K562 (cell line): Measurements from ENCODE around the gene TREH. TPM values are rescaled to one million over a fixed set of nuclear protein-coding genes. Genes with fewer than 3 reads are reported as not detected.

Experiments used
- CCNT2 ChIP-seq: IDR thresholded peaks from 2 replicates; pipeline ENCODE4 v1.6.1; 2011; ENCODE audit warnings: borderline replicate concordance, low read depth, mild to moderate bottlenecking, moderate library complexity, mixed read lengths, low read length; ENCODE audit not compliant: insufficient read length; ENCODE audit errors: extremely low read depth
- CREM ChIP-seq: IDR thresholded peaks from 2 replicates; pipeline ENCODE4 v1.6.1; 2014; ENCODE audit warnings: antibody characterized with exemption, low read depth
- ELF2 ChIP-seq: fragments of 250-450 bp; sonication (Bioruptor Pico); IDR thresholded peaks from 2 replicates; pipeline ENCODE4 v1.5.0; 2021; ENCODE audit warnings: mild to moderate bottlenecking
- ETV5 ChIP-seq: sonication (generic); formaldehyde crosslinking; IDR thresholded peaks from 2 replicates; pipeline ENCODE4 v1.4.0; 2020; ENCODE audit warnings: low read depth, mild to moderate bottlenecking, missing genetic modification reagents
- FIP1L1 ChIP-seq: fragments of 200-400 bp; formaldehyde crosslinking; IDR thresholded peaks from 2 replicates; pipeline ENCODE4 v1.6.1; 2018; ENCODE audit warnings: mild to moderate bottlenecking, low read depth, low read length; ENCODE audit not compliant: poor library complexity, severe bottlenecking
- JUN ChIP-seq, 2 experiments: sonication (generic) in 1 of 2; formaldehyde crosslinking in 1 of 2; IDR thresholded peaks; 2 replicates each; pipeline versions ENCODE4 v1.6.1 to v1.8.0; 2012 to 2022; ENCODE audit warnings: borderline replicate concordance in 2 of 2, mild to moderate bottlenecking in 2 of 2, improper control_type of control experiment in 1 of 2, low read depth in 1 of 2, low read length in 1 of 2, missing genetic modification reagents in 1 of 2
- KAT7 ChIP-seq: sonication (generic); formaldehyde crosslinking; IDR thresholded peaks from 2 replicates; pipeline ENCODE4 v1.8.0; 2022; ENCODE audit warnings: missing genetic modification reagents, mild to moderate bottlenecking, borderline replicate concordance
- KAT8 ChIP-seq: fragments of 450-650 bp; IDR thresholded peaks from 2 replicates; pipeline ENCODE4 v1.6.1; 2016; ENCODE audit warnings: low read depth, mild to moderate bottlenecking
- MTA2 ChIP-seq: fragments of 450-650 bp; IDR thresholded peaks from 2 replicates; pipeline ENCODE4 v1.6.1; 2016; ENCODE audit warnings: low read depth
- SMARCA4 ChIP-seq: fragments of 450-650 bp; IDR thresholded peaks from 2 replicates; pipeline ENCODE4 v1.6.1; 2016
- SP1 ChIP-seq: sonication (generic); formaldehyde crosslinking; IDR thresholded peaks from 2 replicates; pipeline ENCODE4 v1.8.1; 2022; ENCODE audit warnings: mild to moderate bottlenecking, missing genetic modification reagents
- SREBF1 ChIP-seq: fragments of 150-350 bp; IDR thresholded peaks from 2 replicates; pipeline ENCODE4 v1.6.1; 2014; ENCODE audit warnings: antibody characterized with exemption, low read depth, low read length, borderline replicate concordance
- STAT6 ChIP-seq: sonication (generic); formaldehyde crosslinking; IDR thresholded peaks from 2 replicates; pipeline ENCODE4 v1.8.1; 2023; ENCODE audit warnings: mild to moderate bottlenecking, missing genetic modification reagents
- TEAD1 ChIP-seq, 2 experiments: fragments of 450-650 bp in 1 of 2; sonication (generic) in 1 of 2; formaldehyde crosslinking; IDR thresholded peaks; 2 replicates each; pipeline versions ENCODE4 v1.4.0 to v1.8.0; 2020 to 2022; ENCODE audit warnings: mild to moderate bottlenecking in 2 of 2, missing genetic modification reagents in 1 of 2
- THRAP3 ChIP-seq: fragments of 450-650 bp; IDR thresholded peaks from 2 replicates; pipeline ENCODE4 v1.6.1; 2016; ENCODE audit warnings: mild to moderate bottlenecking, inconsistent platforms, borderline replicate concordance
- ZBTB2 ChIP-seq: fragments of 450-650 bp; IDR thresholded peaks from 2 replicates; pipeline ENCODE4 v1.6.1; 2016; ENCODE audit warnings: antibody characterized with exemption
- ZNF274 ChIP-seq: IDR thresholded peaks from 2 replicates; pipeline ENCODE4 v1.6.1; 2011; ENCODE audit warnings: low read depth, mild to moderate bottlenecking, low read length, moderate library complexity, borderline replicate concordance
- ZNF695 ChIP-seq: fragments of 450-650 bp; formaldehyde crosslinking; IDR thresholded peaks from 2 replicates; pipeline ENCODE4 v1.4.0; 2020; ENCODE audit warnings: mild to moderate bottlenecking, moderate library complexity
- ZNF707 ChIP-seq: fragments of 250-450 bp; sonication (Bioruptor Pico); conservative IDR thresholded peaks from 2 replicates; pipeline ENCODE4 v1.8.0; 2022; ENCODE audit warnings: inconsistent platforms, mild to moderate bottlenecking, moderate library complexity
- ZNF766 ChIP-seq: fragments of 200-800 bp; sonication (Bioruptor generic); conservative IDR thresholded peaks from 2 replicates; pipeline ENCODE4 v1.6.1; 2016; ENCODE audit warnings: missing genetic modification characterization, missing compliant biosample characterization
- ZNF778 ChIP-seq: fragments of 450-650 bp; formaldehyde crosslinking; IDR thresholded peaks from 2 replicates; pipeline ENCODE4 v1.4.0; 2020; ENCODE audit warnings: mild to moderate bottlenecking, moderate library complexity
- polyA plus RNA-seq, 8 experiments: library from polyadenylated mRNA; depleted of rRNA in 4 of 8; stranded (reverse) in 5 of 8; unstranded in 3 of 8; fragments of >200 nt; fragmentation: Nextera tagmentation in 2 of 8; fragmentation: Illumina TruSeq in 1 of 8; extraction: Ambion mirVana in 2 of 8; extraction: Trizol in 1 of 8; gene quantifications; 2 replicates each; pipeline versions ENCODE4 v1.2.1 to v1.2.3, GENCODE V29; 2011 to 2014; ENCODE audit warnings: inconsistent platforms in 1 of 8, missing spikeins in 1 of 8
- total RNA-seq, 7 experiments: library from RNA; depleted of rRNA in 6 of 7; stranded (reverse); fragments of >200 nt in 6 of 7; fragmentation: Illumina TruSeq in 2 of 7; extraction: Trizol in 2 of 7; gene quantifications; 2 replicates each; pipeline versions ENCODE4 v1.2.1 to v1.2.3, GENCODE V29; 2011 to 2021; ENCODE audit warnings: low replicate concordance in 1 of 7
- TF ChIP-seq, protein P1 (sequence below): fragments of 450-650 bp; formaldehyde crosslinking; IDR thresholded peaks from 2 replicates; pipeline ENCODE4 v1.4.0; 2020; ENCODE audit warnings: mild to moderate bottlenecking, moderate library complexity

Gene TREH
- total and polyA plus RNA-seq, 9 of the 15 experiments (the other 6 are each of a cell fraction or from before 2014, with no cell fraction given): 0.09 to 0.20 (median 0.11) TPM; not detected in 6

GRCh38 chr11:118608360-118609227 lies 70.9 kb downstream of the TREH start (continued):
- no peak for TF ChIP-seq ZNF274
- TF ChIP-seq ZNF695 (CRISPR knock-in tag): no peak
- peak; percentile 94 for TF ChIP-seq CREM
- 0 out of 2 replicates have a peak, but pooled peaks have one; percentile 29 for TF ChIP-seq ZNF766
- TF ChIP-seq MTA2: peak; percentile 25; the same call in 1 of the 2 replicates
- TF ChIP-seq ETV5: 0 out of 2 replicates have a peak, but pooled peaks have one; percentile 34
- TF ChIP-seq SP1 (CRISPR knock-in tag): no peak; the same call in 1 of the 2 replicates
- TF ChIP-seq, protein P1, sequence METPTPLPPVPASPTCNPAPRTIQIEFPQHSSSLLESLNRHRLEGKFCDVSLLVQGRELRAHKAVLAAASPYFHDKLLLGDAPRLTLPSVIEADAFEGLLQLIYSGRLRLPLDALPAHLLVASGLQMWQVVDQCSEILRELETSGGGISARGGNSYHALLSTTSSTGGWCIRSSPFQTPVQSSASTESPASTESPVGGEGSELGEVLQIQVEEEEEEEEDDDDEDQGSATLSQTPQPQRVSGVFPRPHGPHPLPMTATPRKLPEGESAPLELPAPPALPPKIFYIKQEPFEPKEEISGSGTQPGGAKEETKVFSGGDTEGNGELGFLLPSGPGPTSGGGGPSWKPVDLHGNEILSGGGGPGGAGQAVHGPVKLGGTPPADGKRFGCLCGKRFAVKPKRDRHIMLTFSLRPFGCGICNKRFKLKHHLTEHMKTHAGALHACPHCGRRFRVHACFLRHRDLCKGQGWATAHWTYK (CRISPR knock-in tag): 0 out of 2 replicates have a peak, but pooled peaks have one; percentile 48
- no peak for TF ChIP-seq ELF2 (CRISPR knock-in tag)
- TF ChIP-seq ZNF707 (CRISPR knock-in tag): no peak
- no peak for TF ChIP-seq STAT6 (CRISPR knock-in tag)
- no peak for TF ChIP-seq SREBF1
- TF ChIP-seq TEAD1 (CRISPR knock-in tag; IDR thresholded peaks at IDR 0.05): peak in 1 of 2 experiments; percentile 74; a peak in 1 of 4 replicates
- TF ChIP-seq ZNF778 (CRISPR knock-in tag): no peak
- peak; percentile 94 for TF ChIP-seq ZBTB2
- TF ChIP-seq FIP1L1: peak; percentile 22
- TF ChIP-seq KAT8: no peak
- 0 out of 2 replicates have a peak, but pooled peaks have one; percentile 49 for TF ChIP-seq SMARCA4
- peak; percentile 85 for TF ChIP-seq CCNT2
- no peak; the same call in 1 of the 2 replicates for TF ChIP-seq KAT7 (CRISPR knock-in tag)
- peak; percentile 67; the same call in 1 of the 2 replicates for TF ChIP-seq JUN (IDR thresholded peaks at IDR 0.05; ENCODE audit: borderline replicate concordance, low read depth, low read length)
- peak; percentile 72; the same call in 1 of the 2 replicates for TF ChIP-seq JUN (CRISPR knock-in tag; IDR thresholded peaks at IDR 0.05; ENCODE audit: borderline replicate concordance)
- TF ChIP-seq THRAP3: no peak
